GM18873 (cell line): ENCODE measurements around the gene WNT3A.
A peak's percentile ranks its signal among the peaks of the same experiment; 100 is the strongest.

Source experiments
- ATAC-seq: cut with Tn5 transposase; IDR thresholded peaks from one replicate; pipeline ENCODE4 v1.9.1; 2021; ENCODE audit warnings: mild to moderate bottlenecking, moderate library complexity, moderate number of reproducible peaks; ENCODE audit not compliant: unreplicated experiment, low FRiP score

The WNT3A gene

DNA sequence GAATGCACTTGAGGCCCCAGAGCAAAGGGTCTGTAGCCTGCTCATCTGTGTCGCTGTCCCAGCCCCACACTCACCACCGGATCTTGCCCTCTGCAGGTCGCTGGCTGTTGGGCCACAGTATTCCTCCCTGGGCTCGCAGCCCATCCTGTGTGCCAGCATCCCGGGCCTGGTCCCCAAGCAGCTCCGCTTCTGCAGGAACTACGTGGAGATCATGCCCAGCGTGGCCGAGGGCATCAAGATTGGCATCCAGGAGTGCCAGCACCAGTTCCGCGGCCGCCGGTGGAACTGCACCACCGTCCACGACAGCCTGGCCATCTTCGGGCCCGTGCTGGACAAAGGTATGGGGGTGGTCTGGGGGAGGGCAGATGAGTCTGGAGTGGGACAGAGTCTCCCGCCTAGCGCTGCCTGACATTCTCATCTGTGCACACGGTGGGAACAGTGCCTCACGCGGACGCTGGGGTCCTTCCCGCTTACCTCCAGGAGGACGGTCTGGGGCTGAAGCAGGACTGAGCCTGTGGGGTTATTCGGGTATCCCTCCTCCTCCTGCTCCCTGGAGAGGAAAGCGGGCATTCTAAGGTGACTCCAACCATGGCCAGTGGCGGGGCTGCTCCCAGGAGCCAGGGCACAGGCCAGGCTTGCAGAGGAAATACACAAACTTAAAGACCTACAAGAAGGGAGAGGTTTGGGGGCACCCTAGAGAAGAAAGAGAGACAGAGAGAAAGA lies 15.9 kb downstream of the WNT3A start:
- ATAC-seq: no peak

GRCh38 chr1:228023294-228023639 lies 16.5 kb downstream of the WNT3A start:
- no peak for ATAC-seq

DNA sequence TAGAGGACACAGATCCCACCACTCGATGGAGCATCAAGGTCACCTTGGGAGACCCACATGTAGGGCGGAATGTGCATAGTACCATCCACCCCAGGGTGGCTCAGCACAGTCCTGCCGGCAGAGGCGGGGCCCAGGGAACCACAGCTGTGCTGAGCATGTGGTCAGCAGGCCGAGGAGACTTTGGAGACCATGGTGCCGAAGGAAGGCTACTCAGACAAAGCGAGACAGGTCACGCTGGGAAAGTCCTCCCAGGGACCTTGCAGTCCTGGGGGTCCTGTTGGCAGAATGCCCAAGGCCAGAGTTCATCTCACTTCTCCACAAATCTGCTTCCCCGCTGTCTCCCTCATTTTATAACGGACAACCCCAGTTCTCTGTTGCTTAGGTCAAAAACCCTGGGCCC lies 22.5 kb downstream of the WNT3A start:
- no peak for ATAC-seq

DNA sequence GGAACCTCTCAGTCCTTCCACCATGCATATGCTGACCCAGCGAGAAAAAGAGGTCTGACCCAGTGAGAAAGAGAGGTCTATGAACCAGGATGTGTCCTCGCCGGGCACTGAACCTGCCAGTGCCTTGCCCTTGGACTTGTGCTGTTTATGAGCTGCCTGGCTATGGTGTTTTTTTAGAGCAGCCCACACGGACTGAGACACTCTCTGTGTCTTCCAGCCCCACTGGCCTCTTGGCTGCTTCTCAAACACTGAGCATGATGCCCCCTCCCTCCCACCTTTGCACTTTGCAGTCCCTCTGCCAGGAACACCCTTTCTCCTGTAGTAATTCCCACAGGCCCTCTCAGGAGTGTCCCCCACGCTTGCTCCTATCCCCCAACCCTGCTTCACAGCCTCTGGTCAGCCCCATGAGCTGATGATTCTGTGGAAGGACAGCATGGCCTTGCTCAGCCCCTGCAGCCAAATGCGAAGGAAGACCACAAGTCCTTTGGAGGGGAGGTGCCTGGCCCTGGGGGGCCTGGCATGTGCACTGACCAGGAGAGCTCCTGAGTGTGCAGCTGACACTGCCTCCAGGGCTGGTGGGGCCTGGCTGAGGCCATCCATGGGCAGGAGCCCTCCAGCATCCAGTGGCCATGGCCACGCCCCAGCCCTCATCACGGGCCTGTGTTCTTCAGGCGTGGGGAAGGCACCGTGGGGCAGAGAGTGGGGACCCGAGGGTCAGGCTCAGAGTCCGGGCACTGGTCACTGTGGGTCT lies 23.8 kb downstream of the WNT3A start:
- ATAC-seq: no peak

GRCh38 chr1:228031276-228031995 lies 24.6 kb downstream of the WNT3A start:
- ATAC-seq: no peak

GRCh38 chr1:228032041-228032440 lies 25.2 kb downstream of the WNT3A start:
- no peak for ATAC-seq

GRCh38 chr1:228033376-228033775 lies 26.6 kb downstream of the WNT3A start:
- ATAC-seq: no peak

DNA sequence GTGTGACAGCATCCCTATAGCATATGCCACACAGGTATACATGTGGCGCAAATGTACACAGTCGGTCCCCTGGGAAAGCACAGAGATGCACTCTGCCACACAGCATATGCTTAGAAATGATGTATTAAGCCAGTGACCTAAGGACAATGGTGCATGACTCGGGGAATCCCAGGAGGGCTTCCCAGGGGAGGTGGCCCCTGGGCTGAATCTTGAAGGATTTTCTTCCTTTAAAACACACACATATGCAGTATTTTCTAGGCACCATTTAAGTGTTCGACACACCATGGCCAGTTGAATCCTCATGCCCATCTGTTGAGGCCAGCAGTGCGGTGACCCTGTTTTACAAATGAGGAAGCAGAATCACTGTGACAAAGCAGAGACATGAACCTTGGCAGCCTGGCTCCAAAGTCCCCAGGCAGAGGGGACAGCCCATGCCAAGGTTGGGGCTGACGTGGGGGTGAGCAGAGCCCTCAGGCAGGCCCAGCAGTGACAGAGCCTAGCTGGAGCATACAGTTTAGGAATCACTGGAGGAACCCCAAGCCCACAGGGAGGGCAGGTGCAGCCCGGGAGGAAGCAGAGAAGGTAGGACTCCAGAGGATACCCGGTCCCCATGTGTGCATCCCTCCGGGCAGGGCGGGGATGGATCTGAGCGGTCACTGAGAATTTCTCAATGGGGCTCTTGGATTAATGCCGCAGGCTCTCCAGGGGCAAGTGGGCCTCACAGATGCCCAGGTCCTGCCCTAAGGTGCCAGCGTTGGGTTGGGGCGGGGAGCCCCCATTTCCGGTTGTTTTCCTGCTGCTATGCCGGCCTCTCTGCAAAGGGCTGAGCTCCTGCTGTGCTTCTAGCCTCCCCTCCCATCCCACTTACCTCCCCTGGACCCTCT lies 28.4 kb downstream of the WNT3A start:
- no peak for ATAC-seq

DNA sequence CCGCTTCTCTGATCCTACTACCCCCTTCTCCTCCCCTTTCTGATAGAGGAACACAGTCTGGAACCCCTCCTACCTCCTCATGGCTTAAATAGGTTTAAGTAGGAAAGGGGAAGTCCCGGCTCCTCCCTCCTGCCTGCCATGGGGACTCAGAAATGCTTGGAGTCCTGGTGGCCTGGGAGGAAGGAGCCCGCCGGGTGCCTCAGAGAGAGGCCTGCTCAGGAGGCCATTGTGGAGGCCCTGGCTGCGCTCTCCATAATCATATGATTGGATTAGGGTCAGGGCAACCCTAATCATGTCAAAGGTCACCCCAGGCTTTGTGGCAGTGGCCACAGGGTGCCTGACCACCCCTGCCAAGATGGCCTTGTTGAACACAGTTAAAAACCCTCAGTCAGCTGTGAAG lies 29.0 kb downstream of the WNT3A start:
- no peak for ATAC-seq

GRCh38 chr1:228036701-228037231 lies 30.0 kb downstream of the WNT3A start:
- no peak for ATAC-seq

- peak; percentile 69 for ATAC-seq
These were observed 30.9 kb downstream of the WNT3A start for GRCh38 chr1:228037401-228038386.

- no peak for ATAC-seq
These were observed 31.7 kb downstream of the WNT3A start for GRCh38 chr1:228038387-228039005.

DNA sequence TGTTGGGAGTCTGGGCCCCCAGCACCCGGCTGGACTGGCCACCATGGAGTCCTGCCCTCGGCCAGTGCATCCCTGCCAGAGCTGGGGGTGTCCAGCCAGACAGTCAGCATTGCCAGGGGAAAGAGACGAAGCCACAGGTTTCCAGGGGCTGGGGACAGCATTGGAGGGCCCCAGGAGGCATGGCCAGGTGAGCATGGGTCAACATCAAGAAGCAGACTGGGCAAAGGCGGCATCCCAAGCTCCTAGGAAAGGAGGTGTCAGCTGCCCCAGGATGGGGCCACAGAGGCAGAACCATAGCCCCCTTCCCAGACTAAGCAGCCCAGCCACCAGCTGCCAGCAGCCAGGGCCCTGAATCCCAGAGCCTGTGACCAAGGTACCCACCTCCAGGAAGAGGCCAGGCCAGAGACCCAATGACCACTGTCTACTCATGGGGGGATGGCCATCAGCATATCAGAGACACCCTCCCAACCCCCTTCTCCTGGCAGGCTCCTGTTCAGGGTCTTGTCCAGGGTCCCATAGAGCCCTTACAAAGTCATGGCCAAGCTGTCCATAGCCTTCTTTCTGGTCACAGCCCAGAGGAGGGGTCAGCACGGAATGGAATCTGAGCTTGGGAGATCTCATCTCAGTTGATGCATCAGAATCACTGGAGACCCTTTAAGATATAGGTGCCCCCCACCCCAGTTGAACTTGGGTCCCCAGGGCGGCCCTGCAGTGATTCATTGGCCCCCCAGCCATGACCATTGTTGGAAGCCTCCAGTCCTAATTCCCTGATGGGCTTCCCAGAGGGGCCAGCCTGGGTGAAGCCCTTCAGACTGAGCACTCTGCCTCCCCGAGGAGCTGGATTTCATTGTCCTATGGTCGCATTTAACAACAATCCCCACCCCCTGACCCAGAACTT lies 32.5 kb downstream of the WNT3A start:
- ATAC-seq: no peak

DNA sequence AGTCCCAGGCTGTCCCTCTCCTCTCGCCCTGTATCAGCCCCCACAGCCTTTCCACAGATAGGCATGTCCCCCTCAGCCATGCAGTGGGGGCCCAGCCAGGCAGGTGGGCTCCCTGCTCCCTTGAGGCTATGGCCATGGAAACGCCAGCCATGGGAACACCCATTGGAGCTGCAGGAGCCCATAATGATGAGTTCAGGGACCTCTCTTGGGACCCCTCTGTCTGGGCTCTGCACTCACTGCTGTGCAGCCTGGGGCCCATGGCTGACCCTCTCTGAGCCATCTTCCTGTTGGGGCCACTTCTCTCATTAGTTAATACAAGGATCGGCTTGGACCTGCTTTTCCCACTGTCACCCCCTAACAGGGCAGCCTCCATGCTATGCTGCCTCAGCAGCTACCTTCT lies 33.2 kb downstream of the WNT3A start:
- ATAC-seq: no peak

DNA sequence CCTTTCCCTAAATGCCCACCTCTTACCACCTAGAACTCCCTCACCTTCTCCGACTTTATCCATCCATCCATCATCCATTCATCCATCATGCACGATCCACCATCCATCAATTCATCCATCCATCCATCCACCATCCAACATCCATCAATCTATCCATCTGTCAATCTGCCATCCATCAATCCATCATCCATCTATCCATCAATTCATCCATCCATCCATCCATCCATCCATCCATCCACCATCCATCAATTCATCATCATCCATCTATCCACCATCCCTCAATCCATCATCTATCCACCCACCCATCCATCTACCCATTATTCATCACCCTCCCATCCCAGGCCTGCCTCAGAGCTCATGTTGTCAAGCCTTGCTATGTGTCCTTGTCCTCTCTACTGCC lies 34.5 kb downstream of the WNT3A start:
- ATAC-seq: no peak

DNA sequence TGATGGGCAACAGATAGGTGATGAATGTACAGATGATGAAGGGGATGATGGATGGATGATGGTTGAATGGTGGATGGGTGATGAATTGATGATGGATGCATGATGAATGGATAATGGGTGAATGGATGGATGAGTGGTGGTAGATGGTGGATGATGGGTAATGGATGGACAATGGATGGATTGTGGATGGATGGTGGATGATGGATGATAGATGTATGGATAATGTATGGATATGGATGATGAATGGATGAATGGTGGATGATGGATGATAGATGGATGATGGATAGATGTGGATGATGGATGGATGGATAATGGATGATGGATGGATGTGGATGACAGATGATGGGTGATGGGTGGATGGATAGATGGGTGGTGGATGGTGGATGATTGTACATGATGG lies 35.7 kb downstream of the WNT3A start:
- ATAC-seq: no peak

DNA sequence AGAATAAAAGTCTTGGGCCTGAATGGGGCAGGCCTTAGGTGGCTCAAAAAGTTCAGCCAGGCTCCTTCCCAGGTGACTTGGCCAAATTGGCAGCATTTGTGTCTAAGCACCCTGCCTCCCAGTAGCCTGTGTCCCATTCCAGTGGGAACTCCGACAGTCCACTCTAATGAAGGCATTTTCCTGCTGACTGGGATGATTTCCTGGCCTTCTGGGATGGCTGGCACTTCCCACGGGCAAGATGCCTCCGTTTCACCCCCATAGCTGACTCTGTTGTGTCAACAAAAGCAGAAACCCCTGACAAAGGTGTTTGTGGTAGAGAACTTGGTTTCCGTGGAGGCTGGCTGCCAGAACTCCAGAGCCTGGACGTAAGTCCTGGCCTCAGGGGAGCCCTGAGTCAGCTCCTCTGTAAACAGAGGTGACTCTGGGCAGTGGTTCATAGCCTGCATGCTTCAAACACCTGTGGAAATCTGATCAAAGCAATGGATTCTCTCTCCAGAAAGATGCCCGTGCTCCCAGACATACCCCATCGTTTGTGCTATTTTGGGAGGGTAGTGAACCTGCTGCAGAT lies 36.6 kb downstream of the WNT3A start:
- no peak for ATAC-seq
